HepG2 (cell line): ENCODE measurements around the gene WDR81. TPM values are rescaled to one million over a fixed set of nuclear protein-coding genes. Genes with fewer than 3 reads are reported as not detected.

Experiments
- ATAC-seq: fragments of 200-7000 bp; cut with Tn5 transposase; 3 replicates; pipeline ENCODE4 v1.9.1; 2020; ENCODE audit warnings: mild to moderate bottlenecking, moderate library complexity
- BruUV-seq: library from RNA; stranded (reverse); fragments of 400-500 nt; replicated peaks from 2 replicates; lab custom pipeline; 2021; lab: Mats Ljungman, UMichigan
- CTCF ChIA-PET: fragments of 300-600 bp; formaldehyde crosslinking; extraction: SDS; loops from one replicate; lab custom pipeline; 2021; ENCODE audit warnings: low total read pairs, inconsistent platforms, low intra/inter-chr PET ratio; lab: Yijun Ruan, JAX
- POLR2A ChIA-PET: fragments of 350-600 bp; sonication (Branson Sonifier 250); formaldehyde crosslinking; loops from one replicate; lab custom pipeline; 2020; ENCODE audit warnings: antibody characterized with exemption, inconsistent platforms; lab: Yijun Ruan, JAX
- DNase-seq: peaks from one replicate; pipeline ENCODE4 v3.0.0-alpha.2; 2015; ENCODE audit warnings: low spot score
- FAIRE-seq: peaks from 3 replicates; lab custom pipeline; 2011; peaks lifted over from hg19 to GRCh38; lab: Jason Lieb, UNC
- H2AFZ ChIP-seq: one replicate; pipeline ENCODE4 v1.6.1; 2011; ENCODE audit warnings: low read length, inconsistent platforms
- H3K27ac ChIP-seq: fragments of 300-600 bp; 3 replicates; pipeline ENCODE4 v1.8.0; 2011; ENCODE audit warnings: mixed run types, mild to moderate bottlenecking, mixed read lengths, low read length, inconsistent platforms; ENCODE audit not compliant: insufficient read depth; ENCODE audit errors: extremely low read length
- H3K27me3 ChIP-seq, 2 experiments: fragments of 200-600 bp in 1 of 2; 2 replicates in 1 of 2; 3 replicates in 1 of 2; pipeline versions ENCODE4 v1.6.0 to v1.8.0; 2011; ENCODE audit warnings: low read length in 2 of 2, mild to moderate bottlenecking in 2 of 2, moderate library complexity in 2 of 2, inconsistent platforms in 1 of 2; ENCODE audit not compliant: insufficient read depth in 2 of 2, control insufficient read depth in 1 of 2
- H3K36me3 ChIP-seq, 2 experiments: fragments of 200-600 bp in 1 of 2; replicated peaks in 1 of 2; 2 replicates in 1 of 2; 3 replicates in 1 of 2; pipeline versions ENCODE4 v1.5.1 to v1.8.0; 2011; ENCODE audit warnings: low read length in 2 of 2, inconsistent platforms in 1 of 2; ENCODE audit not compliant: insufficient read depth in 2 of 2, control insufficient read depth in 1 of 2
- H3K4me1 ChIP-seq: 2 replicates; pipeline ENCODE4 v1.5.1; 2012; ENCODE audit warnings: low read length, inconsistent platforms; ENCODE audit not compliant: insufficient read depth
- H3K4me2 ChIP-seq: 2 replicates; pipeline ENCODE4 v1.6.0; 2011; ENCODE audit warnings: low read depth, low read length, inconsistent platforms
- H3K4me3 ChIP-seq, 3 experiments: fragments of 200-600 bp in 1 of 3; sonication (generic), shearing (Covaris generic) in 1 of 3; replicated peaks in 1 of 3; 2 replicates each; pipeline ENCODE4 v1.5.1; 2011 to 2016; ENCODE audit warnings: low read length in 3 of 3, inconsistent platforms in 2 of 3, low read depth in 2 of 3, mild to moderate bottlenecking in 2 of 3, control low read depth in 1 of 3, mixed read lengths in 1 of 3; ENCODE audit not compliant: insufficient read depth in 1 of 3
- H3K79me2 ChIP-seq: one replicate; pipeline ENCODE4 v1.6.1; 2011; ENCODE audit warnings: low read length, inconsistent platforms; ENCODE audit not compliant: insufficient read depth
- H3K9ac ChIP-seq: 2 replicates; pipeline ENCODE4 v1.6.0; 2011; ENCODE audit warnings: mild to moderate bottlenecking, low read depth, low read length, inconsistent platforms; ENCODE audit not compliant: insufficient read depth
- H3K9me3 ChIP-seq: 2 replicates; pipeline ENCODE4 v1.5.1; 2012; ENCODE audit warnings: mild to moderate bottlenecking, low read length
- H4K20me1 ChIP-seq: 2 replicates; pipeline ENCODE4 v1.6.0; 2011; ENCODE audit warnings: inconsistent platforms, mild to moderate bottlenecking, low read length, moderate library complexity; ENCODE audit not compliant: insufficient read depth
- AGO2 ChIP-seq: fragments of 200-400 bp; formaldehyde crosslinking; optimal IDR thresholded peaks from 2 replicates; pipeline ENCODE3; 2017; ENCODE audit warnings: mild to moderate bottlenecking, low read depth, low read length, moderate library complexity
- AHR ChIP-seq: IDR thresholded peaks from 2 replicates; pipeline ENCODE4 v1.6.1; 2018; ENCODE audit warnings: missing genetic modification reagents, missing compliant biosample characterization
- FLYWCH1 ChIP-seq: sonication (generic); formaldehyde crosslinking; IDR thresholded peaks from 2 replicates; pipeline ENCODE4 v1.8.1; 2023; ENCODE audit warnings: mild to moderate bottlenecking, missing genetic modification reagents
- FOXA1 ChIP-seq, 2 experiments: fragments of 450-650 bp in 1 of 2; sonication (generic) in 1 of 2; formaldehyde crosslinking in 1 of 2; IDR thresholded peaks; 2 replicates each; pipeline versions ENCODE4 v1.4.0 to v1.6.1; 2016 to 2020; ENCODE audit warnings: missing genetic modification reagents in 1 of 2
- HDAC2 ChIP-seq: sonication (generic); formaldehyde crosslinking; IDR thresholded peaks from 2 replicates; pipeline ENCODE4 v1.4.0; 2020; ENCODE audit warnings: missing genetic modification reagents
- HHEX ChIP-seq: IDR thresholded peaks from 2 replicates; pipeline ENCODE4 v1.6.1; 2016; ENCODE audit warnings: control low read depth
- NFE2L1 ChIP-seq: sonication (generic); formaldehyde crosslinking; IDR thresholded peaks from 2 replicates; pipeline ENCODE4 v1.4.0; 2020; ENCODE audit warnings: missing genetic modification reagents, mild to moderate bottlenecking, borderline replicate concordance
- RBFOX2 ChIP-seq: fragments of 200-400 bp; formaldehyde crosslinking; IDR thresholded peaks from 2 replicates; pipeline ENCODE4 v1.6.1; 2017; ENCODE audit warnings: low read depth, mild to moderate bottlenecking, low read length
- ZBTB38 ChIP-seq: sonication (generic); formaldehyde crosslinking; IDR thresholded peaks from 2 replicates; pipeline ENCODE4 v1.5.1; 2020; ENCODE audit warnings: mild to moderate bottlenecking, missing genetic modification reagents
- ZSCAN25 ChIP-seq: sonication (generic); formaldehyde crosslinking; IDR thresholded peaks from 2 replicates; pipeline ENCODE4 v1.8.0; 2022; ENCODE audit warnings: mild to moderate bottlenecking, missing genetic modification reagents
- WGBS: methylation state at CpG from one replicate; pipeline ENCODE4 v1.1.6; 2017; ENCODE audit warnings: low lambda C conversion rate; 5-methylcytosine and 5-hydroxymethylcytosine counted together
- in situ Hi-C: cut with HindIII; loops from 2 replicates; pipeline ENCODE4 v1.10.0; 2017; ENCODE audit warnings: low pct_unique_long_range_greater_than_20kb; ENCODE audit not compliant: extremely low pct_ligation_motif_present
- intact Hi-C: fragments of 100-400 bp; cut with micrococcal nuclease; formaldehyde crosslinking; loops from one replicate; pipeline ENCODE4 v1.10.0; 2022; ENCODE audit not compliant: unreplicated experiment
- polyA plus RNA-seq, 8 experiments: library from polyadenylated mRNA; depleted of rRNA in 3 of 8; stranded (reverse) in 7 of 8; unstranded in 1 of 8; fragments of >200 nt; fragmentation: Illumina TruSeq in 4 of 8; extraction: Trizol in 4 of 8; gene quantifications; 2 replicates each; pipeline versions ENCODE4 v1.2.1 to v1.2.3, GENCODE V29; 2011 to 2016; ENCODE audit warnings: low read depth in 4 of 8, missing spikeins in 1 of 8, mixed read lengths in 1 of 8; ENCODE audit not compliant: insufficient read depth in 1 of 8
- total RNA-seq, 5 experiments: library from RNA; depleted of rRNA; stranded (reverse); fragments of >200 nt; fragmentation: Illumina TruSeq; extraction: Trizol; gene quantifications; 2 replicates each; pipeline ENCODE4 v1.2.3, GENCODE V29; 2016; ENCODE audit warnings: low read depth in 1 of 5
- TF ChIP-seq, protein P1 (sequence below): sonication (generic); formaldehyde crosslinking; IDR thresholded peaks from 2 replicates; pipeline ENCODE4 v1.4.0; 2020; ENCODE audit warnings: missing genetic modification reagents, borderline replicate concordance

Gene WDR81
- total and polyA plus RNA-seq, 2 of the 13 experiments (the other 11 are each of a cell fraction or from before 2014, with no cell fraction given): 9.1 to 16.7 TPM

DNA sequence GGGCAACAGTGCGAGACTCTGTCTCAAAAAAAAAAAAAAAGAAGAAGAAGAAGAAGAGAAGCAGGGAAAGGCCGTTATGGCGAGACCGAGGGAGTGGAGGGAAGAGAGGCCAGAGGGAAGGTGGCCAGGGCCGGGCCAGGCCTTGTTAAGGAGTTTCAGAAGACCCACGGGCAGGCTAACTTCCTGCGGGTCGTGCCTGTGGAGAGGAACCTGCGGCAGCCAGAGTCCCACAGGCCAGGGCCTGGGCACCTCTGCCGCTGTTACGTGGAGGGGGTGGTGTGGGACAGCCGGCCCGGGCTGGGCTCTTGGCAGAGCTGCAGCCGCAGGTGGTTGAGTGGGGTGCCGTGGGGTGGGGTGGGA is 5.4 kb downstream of the WDR81 start:
- WGBS: 97% methylated on average over 9 of the region's 15 CpGs
- no peak overlapping the region for H3K27ac ChIP-seq
- H4K20me1 ChIP-seq: no peaks in the 10 kb centered on the region
- BruUV-seq: no TSS peak
- ChIA-PET POLR2A (interaction anchor here (2.0 to 17.5 kb wide), 3 partner anchors 14 to 33 kb away, joined by 5 to 299 read pairs (median 44); partner anchors contain the start of genes SERPINF1 and SERPINF2), CTCF (no interaction called here)
- intact Hi-C loops (no loop called here), in situ Hi-C loops (no loop called here)
- DNase-seq (no peak), FAIRE-seq (no peak), ATAC-seq (no peak)
- H3K4me2 ChIP-seq: no peak overlapping the region
- H3K9me3 ChIP-seq: no peaks in the 10 kb centered on the region
- no peak overlapping the region for H3K4me3 ChIP-seq
- H3K79me2 ChIP-seq: peaks cover 23% of the 10 kb centered on the region
- no peak overlapping the region for H3K9ac ChIP-seq
- no peak overlapping the region for H2AFZ ChIP-seq
- peaks cover 0 to 1% of the 10 kb centered on the region in 2 experiments; a peak in 4 of 5 replicates for H3K36me3 ChIP-seq
- H3K4me1 ChIP-seq: peaks cover 49% of the 10 kb centered on the region
- no peaks in the 10 kb centered on the region for H3K27me3 ChIP-seq
- TF ChIP-seq RBFOX2 (peak; percentile 18; the same call in 1 of the 2 replicates), AHR (no peak)
- TF ChIP-seq, all 625 proteins: peak for 1

DNA sequence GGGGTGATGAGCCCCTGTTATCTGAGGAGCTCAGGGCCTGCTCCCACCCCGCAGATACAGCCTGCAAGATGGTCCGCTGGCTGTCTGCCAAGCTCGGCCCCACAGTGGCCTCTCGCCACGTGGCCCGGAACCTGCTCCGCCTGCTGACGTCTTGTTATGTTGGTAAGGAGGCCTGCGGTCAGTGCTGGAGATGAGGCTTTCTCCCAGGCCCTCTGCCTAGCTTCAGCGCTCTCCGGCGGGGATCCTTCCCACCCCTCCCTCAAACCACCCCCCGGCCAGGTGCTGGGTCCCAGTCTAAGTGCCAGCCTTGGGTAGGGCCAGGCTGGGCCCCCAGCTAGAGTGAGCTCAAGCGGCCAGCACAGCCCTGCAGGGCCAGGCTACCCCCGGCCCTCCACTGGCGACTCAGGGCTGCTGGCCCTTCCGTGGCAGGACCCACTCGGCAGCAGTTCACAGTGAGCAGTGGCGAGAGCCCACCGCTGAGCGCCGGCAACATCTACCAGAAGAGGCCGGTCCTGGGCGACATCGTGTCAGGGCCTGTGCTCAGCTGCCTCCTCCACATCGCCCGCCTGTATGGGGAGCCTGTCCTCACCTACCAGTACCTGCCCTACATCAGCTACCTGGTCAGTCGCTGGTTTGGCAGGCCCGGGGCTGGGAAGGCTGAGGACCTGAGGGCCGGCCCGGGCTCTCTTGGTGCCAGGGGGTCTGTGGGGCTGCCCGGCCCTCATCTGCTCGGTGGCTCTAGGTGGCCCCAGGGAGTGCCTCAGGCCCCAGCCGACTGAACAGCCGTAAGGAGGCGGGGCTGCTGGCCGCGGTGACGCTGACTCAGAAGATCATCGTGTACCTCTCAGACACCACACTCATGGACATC is 6.1 kb downstream of the WDR81 start:
- DNase-seq (no peak), FAIRE-seq (no peak), ATAC-seq (peak; percentile 6; the same call in 2 of the 3 replicates)
- 91% methylated on average over 9 of the region's 40 CpGs for WGBS
- Histone ChIP-seq H3K36me3 (peaks cover 0 to 1% of the 10 kb centered on the region in 2 experiments; a peak in 4 of 5 replicates), H3K4me1 (peaks cover 49% of the 10 kb centered on the region), H3K9ac (no peak overlapping the region), H3K9me3 (no peaks in the 10 kb centered on the region), H4K20me1 (no peaks in the 10 kb centered on the region), H3K79me2 (peaks cover 17% of the 10 kb centered on the region), H3K27me3 (no peaks in the 10 kb centered on the region), H2AFZ (no peak overlapping the region), H3K4me3 (no peak overlapping the region), H3K27ac (no peak overlapping the region), H3K4me2 (no peak overlapping the region)
- no TSS peak for BruUV-seq
- in situ Hi-C loops: no loop called here
- ChIA-PET POLR2A (interaction anchor here (0.8 to 6.3 kb wide), 5 partner anchors 14 to 40 kb away, joined by 3 to 44 read pairs (median 3); partner anchors contain the start of gene SERPINF1), CTCF (no interaction called here)
- intact Hi-C loops: no loop called here
- TF ChIP-seq ZSCAN25 (CRISPR knock-in tag) (no peak), HDAC2 (no peak), HHEX (no peak), ZBTB38 (CRISPR knock-in tag) (0 out of 2 replicates have a peak, but pooled peaks have one; percentile 27), RBFOX2 (peak; percentile 55; the same call in 1 of the 2 replicates), AGO2 (peak; percentile 82), NFE2L1 (CRISPR knock-in tag) (no peak), FOXA1 (IDR thresholded peaks at IDR 0.05) (no peak), FOXA1 (CRISPR knock-in tag; IDR thresholded peaks at IDR 0.05) (no peak), FLYWCH1 (CRISPR knock-in tag) (no peak)
- TF ChIP-seq, protein P1, sequence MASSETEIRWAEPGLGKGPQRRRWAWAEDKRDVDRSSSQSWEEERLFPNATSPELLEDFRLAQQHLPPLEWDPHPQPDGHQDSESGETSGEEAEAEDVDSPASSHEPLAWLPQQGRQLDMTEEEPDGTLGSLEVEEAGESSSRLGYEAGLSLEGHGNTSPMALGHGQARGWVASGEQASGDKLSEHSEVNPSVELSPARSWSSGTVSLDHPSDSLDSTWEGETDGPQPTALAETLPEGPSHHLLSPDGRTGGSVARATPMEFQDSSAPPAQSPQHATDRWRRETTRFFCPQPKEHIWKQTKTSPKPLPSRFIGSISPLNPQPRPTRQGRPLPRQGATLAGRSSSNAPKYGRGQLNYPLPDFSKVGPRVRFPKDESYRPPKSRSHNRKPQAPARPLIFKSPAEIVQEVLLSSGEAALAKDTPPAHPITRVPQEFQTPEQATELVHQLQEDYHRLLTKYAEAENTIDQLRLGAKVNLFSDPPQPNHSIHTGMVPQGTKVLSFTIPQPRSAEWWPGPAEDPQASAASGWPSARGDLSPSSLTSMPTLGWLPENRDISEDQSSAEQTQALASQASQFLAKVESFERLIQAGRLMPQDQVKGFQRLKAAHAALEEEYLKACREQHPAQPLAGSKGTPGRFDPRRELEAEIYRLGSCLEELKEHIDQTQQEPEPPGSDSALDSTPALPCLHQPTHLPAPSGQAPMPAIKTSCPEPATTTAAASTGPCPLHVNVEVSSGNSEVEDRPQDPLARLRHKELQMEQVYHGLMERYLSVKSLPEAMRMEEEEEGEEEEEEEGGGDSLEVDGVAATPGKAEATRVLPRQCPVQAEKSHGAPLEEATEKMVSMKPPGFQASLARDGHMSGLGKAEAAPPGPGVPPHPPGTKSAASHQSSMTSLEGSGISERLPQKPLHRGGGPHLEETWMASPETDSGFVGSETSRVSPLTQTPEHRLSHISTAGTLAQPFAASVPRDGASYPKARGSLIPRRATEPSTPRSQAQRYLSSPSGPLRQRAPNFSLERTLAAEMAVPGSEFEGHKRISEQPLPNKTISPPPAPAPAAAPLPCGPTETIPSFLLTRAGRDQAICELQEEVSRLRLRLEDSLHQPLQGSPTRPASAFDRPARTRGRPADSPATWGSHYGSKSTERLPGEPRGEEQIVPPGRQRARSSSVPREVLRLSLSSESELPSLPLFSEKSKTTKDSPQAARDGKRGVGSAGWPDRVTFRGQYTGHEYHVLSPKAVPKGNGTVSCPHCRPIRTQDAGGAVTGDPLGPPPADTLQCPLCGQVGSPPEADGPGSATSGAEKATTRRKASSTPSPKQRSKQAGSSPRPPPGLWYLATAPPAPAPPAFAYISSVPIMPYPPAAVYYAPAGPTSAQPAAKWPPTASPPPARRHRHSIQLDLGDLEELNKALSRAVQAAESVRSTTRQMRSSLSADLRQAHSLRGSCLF (CRISPR knock-in tag): no peak
